Kidney epithelial cell (primary cell): ENCODE results near the gene UNC5C. TPM values are rescaled to one million over a fixed set of nuclear protein-coding genes. Genes with fewer than 3 reads are reported as not detected.

Experiments used
- DNase-seq: peaks from one replicate; pipeline ENCODE4 v3.0.0-alpha.2; 2010; ENCODE audit warnings: low read depth
- H3K27me3 ChIP-seq: 2 replicates; pipeline ENCODE4 v1.6.0; 2011; ENCODE audit warnings: low read length; ENCODE audit not compliant: control insufficient read depth, insufficient read depth
- H3K36me3 ChIP-seq: 2 replicates; pipeline ENCODE4 v1.5.1; 2011; ENCODE audit warnings: low read length; ENCODE audit not compliant: control insufficient read depth, insufficient read depth
- H3K4me3 ChIP-seq: 2 replicates; pipeline ENCODE4 v1.5.1; 2011; ENCODE audit warnings: low read depth, mild to moderate bottlenecking, control low read depth, low read length
- CTCF ChIP-seq: IDR thresholded peaks from 2 replicates; pipeline ENCODE4 v1.5.1; 2011; ENCODE audit warnings: mild to moderate bottlenecking, moderate library complexity, low read length, control low read depth, inconsistent platforms; ENCODE audit not compliant: insufficient read depth, poor library complexity, severe bottlenecking
- total RNA-seq: library from RNA; depleted of rRNA; stranded (reverse); fragments of >200 nt; gene quantifications from 2 replicates; pipeline ENCODE4 v1.2.3, GENCODE V29; 2015

UNC5C gene
- total RNA-seq, 1 donor from 2014 or later: 2.8 TPM

- DNase-seq: no peak
- Histone ChIP-seq H3K27me3 (no peaks in the 10 kb centered on the region), H3K36me3 (no peaks in the 10 kb centered on the region), H3K4me3 (no peak overlapping the region)
- TF ChIP-seq CTCF: no peak
These were observed 351.4 kb downstream of the UNC5C start for GRCh38 chr4:95197353-95197752.

GRCh38 chr4:95193391-95194224, 355.2 kb downstream of the UNC5C start:
- no peak overlapping the region for H3K4me3 ChIP-seq
- no peaks in the 10 kb centered on the region for H3K27me3 ChIP-seq
- no peak for DNase-seq
- TF ChIP-seq CTCF: no peak
- H3K36me3 ChIP-seq: no peaks in the 10 kb centered on the region

GRCh38 chr4:95191537-95191936, 357.2 kb downstream of the UNC5C start:
- no peak for TF ChIP-seq CTCF
- no peak for DNase-seq
- Histone ChIP-seq H3K36me3 (no peaks in the 10 kb centered on the region), H3K27me3 (no peaks in the 10 kb centered on the region), H3K4me3 (no peak overlapping the region)

- Histone ChIP-seq H3K27me3 (no peaks in the 10 kb centered on the region), H3K36me3 (no peaks in the 10 kb centered on the region), H3K4me3 (no peak overlapping the region)
- TF ChIP-seq CTCF: no peak
- no peak for DNase-seq
These were observed 357.9 kb downstream of the UNC5C start for GRCh38 chr4:95190751-95191436.

GRCh38 chr4:95188701-95189370, 359.9 kb downstream of the UNC5C start:
- Histone ChIP-seq H3K4me3 (no peak overlapping the region), H3K27me3 (no peaks in the 10 kb centered on the region), H3K36me3 (no peaks in the 10 kb centered on the region)
- TF ChIP-seq CTCF: no peak
- no peak for DNase-seq
